DMS114 treated with DMSO at 0.1 percent for 48 hours (cell line): Measurements from ENCODE around the gene DAB1.
"Not testable (repeated sequence)": the region's sequence is repeated elsewhere in the genome, so short reads cannot be mapped to it uniquely, and the experiment has no call there.

Source experiments
- DNase-seq: peaks from one replicate; lab custom pipeline; 2025; ENCODE audit not compliant: unreplicated experiment; lab: John Stamatoyannopoulos, UW

Gene DAB1

GRCh38 chr1:57229076-57229475 lies 194.8 kb downstream of the DAB1 start:
- DNase-seq: no peak

DNA sequence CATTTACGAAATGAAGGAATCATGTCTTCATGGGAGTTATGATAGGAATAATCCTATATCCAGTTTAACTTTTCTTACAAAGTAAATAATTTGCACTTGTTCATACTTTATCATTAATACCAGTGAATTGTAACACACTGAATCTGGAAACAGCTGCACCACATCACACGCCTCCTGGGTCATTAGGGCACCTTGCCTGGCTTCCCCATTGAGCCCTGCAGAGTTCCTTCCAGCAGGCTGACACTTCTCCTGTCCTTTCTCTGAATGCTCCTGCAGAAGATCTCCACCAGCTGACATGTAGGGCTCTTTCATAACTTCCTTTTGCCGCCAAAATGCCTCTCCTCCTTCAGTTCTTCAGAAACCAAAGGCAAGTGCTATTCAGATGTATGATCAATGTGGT lies 201.1 kb downstream of the DAB1 start:
- no peak for DNase-seq

- DNase-seq: no peak
Observed at GRCh38 chr1:57222307-57222706, 201.6 kb downstream of the DAB1 start.

GRCh38 chr1:57220905-57221304 lies 203.0 kb downstream of the DAB1 start:
- not testable (repeated sequence) for DNase-seq

- DNase-seq: no peak
Observed at GRCh38 chr1:57218487-57219079, 205.3 kb downstream of the DAB1 start.

DNA sequence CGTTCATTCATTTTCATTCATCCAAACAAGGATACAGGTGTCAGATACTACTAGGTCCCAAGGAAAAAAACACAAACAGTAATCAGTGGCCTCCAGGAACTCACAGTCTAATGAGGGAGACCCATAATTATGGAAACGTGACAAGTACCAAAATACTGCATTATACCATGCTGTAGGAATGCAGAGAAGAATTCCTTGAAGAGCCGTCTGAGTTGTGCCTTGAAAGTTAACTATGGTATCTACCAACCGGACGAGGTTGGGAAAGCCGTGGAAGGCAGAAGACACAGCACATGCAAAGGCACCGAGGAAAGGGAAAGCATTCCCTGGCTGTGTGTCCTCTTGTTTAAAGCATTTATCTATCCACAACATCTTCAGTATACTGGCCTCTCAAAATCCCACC lies 206.0 kb downstream of the DAB1 start:
- DNase-seq: no peak

DNA sequence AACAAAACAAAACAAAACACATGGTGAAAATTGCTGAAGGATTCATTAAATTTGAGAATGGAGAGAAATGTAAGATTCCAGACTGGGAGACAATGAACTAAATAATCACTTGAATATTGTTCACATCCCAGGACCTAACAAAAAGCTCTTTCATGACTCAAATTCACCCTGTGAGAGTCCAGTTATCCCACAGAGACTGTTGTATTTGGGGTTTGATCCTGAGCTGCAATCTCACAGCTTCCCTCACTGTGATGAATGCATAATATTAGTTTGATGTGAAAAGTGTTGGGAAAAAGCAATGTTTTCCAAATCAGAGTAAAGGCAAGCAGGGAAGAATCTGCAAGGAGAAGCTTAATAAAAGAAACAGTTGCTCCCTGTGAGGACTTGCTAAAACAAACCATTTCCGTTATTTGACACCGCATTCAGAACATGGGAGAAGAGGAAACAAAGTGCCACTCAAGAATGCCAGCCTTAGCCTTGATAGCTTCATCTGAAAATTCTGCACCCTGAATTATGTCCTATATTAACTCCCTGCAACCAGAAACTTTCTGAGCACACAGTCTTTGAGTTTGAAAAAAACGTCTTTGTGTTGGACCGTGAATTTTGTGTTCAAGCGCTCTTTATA lies 208.8 kb downstream of the DAB1 start:
- no peak for DNase-seq

- no peak for DNase-seq
Observed at GRCh38 chr1:57210881-57211280, 213.0 kb downstream of the DAB1 start.

DNA sequence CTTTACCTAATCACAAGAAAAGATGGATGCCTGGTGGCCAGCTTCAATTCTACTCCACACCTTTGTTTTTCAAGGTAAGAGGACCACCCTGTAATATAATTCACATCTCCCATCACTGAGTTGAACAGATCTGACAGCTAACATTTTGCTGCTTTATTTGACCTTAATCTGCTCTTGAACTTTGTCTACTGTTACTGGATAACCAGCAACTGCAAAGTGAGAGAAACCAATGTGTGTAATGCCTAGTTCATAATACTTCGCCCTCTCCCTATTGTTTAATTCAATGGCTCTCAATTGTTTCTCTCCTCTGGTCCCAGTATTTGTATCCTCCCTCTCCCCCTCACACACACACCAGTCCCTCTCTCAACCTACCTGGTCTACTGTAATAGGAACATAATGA lies 214.4 kb downstream of the DAB1 start:
- DNase-seq: no peak

DNA sequence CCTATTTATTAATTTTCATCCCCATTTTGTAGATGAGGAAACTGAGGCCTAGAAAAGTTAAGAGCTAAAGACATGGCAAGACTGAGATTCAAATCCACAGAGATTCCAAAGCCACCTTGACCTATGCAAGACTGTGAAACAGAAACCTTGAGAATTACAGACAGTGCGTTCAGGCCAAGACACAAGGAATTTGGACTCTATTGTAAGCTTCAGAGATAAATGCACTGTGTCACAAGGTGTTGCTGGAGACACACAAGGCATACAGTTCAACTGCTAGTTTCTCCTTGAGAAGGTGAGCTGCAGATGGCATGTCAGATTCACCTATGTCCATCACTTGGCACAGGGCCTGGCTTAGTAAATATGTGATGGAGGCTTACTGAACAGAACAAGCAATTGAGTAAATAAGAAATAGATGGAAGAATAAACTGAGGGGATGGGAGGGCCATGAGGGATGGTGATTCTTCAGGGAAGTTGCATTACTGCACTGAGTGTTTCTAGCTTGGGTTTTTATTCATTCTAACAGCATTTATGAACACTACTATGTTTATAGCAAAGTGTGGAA lies 215.0 kb downstream of the DAB1 start:
- DNase-seq: no peak

DNA sequence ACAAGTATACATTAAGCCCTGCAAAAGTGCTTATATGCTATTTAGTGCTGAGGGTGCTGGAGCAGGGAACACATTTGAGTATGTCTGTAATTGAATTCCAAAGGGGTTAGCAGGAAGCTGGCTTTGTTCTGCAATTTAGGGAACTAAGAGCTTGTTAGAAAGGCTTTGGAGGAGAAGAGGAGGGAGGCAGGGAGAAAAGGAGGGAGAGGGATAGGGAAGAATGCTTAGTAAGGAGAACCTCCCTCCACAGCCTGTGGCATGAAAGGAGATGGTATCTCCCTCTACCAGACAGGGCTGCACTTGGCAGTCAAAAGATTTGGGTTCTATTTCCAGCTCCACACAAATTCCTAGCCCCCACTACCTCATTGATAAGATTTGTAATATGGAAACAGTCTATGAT lies 217.8 kb downstream of the DAB1 start:
- DNase-seq: no peak

- no peak for DNase-seq
Observed at GRCh38 chr1:57204942-57205787, 218.7 kb downstream of the DAB1 start.

- no peak for DNase-seq
Observed at GRCh38 chr1:57204091-57204490, 219.8 kb downstream of the DAB1 start.

GRCh38 chr1:57202241-57202640 lies 221.6 kb downstream of the DAB1 start:
- DNase-seq: no peak

DNA sequence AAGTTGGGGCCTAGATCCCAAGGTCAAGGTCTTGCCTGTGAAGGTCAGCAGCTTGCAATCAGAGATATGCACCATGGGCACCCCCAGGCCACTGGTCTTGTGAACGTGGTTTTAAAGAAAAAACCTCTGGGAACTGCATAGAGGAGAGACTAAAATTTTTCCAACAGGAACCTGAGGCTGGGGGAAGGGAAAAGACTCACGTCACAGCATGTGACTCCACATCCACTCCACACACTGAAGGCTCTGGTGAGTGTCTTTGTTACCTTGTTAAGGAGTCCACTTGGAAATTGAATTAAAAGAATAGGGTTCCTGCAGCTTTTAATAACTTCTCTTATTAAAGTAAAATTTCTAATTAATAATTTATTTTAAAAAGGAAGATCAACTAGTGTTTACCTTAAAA lies 224.9 kb downstream of the DAB1 start:
- DNase-seq: no peak

GRCh38 chr1:57195436-57195941 lies 228.4 kb downstream of the DAB1 start:
- DNase-seq: no peak

DNA sequence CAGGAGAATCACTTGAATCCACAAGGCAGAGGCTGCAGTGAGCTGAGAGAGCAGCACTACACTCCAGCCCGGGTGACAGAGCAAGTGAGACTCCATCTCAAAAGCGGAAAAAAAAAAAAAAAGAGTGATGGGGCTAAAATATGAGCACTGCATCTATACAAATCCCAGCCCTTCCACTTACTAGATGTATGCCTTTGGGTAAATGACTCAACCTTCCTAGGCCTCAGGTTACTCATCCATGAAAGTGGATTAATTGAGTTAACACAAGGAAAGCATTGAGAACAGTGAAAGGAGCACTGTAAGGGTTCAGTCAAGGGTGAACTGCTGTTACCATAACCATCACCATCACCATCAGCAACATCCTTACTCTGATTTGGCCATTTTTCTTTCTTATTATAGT lies 231.6 kb downstream of the DAB1 start:
- no peak for DNase-seq

- DNase-seq: no peak
Observed at GRCh38 chr1:57190898-57191297, 233.0 kb downstream of the DAB1 start.

DNA sequence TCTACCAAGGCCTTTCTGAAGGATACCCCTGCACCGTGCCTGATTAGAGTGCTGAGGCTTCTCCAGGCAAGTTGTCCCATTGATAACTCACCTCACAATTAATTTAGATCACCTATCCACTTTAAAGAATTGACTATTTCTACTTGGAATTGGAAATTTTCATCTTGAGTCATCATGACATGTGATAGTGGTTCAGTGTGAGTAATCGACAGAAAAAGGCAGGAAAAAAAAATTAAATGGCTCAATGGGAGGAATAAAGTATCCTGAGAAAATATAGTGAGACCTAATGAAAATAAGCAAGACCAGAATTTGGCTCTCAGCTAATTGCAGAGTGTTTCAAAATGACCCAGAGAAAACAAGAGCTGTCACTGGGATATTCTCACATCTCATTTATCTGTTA lies 235.7 kb downstream of the DAB1 start:
- no peak for DNase-seq

GRCh38 chr1:57186455-57186854 lies 237.4 kb downstream of the DAB1 start:
- no peak for DNase-seq

- no peak for DNase-seq
Observed at GRCh38 chr1:57179001-57179400, 244.9 kb downstream of the DAB1 start.

GRCh38 chr1:57175506-57175905 lies 248.4 kb downstream of the DAB1 start:
- DNase-seq: no peak
